ENCODE measurements around the gene PAM. TPM values are rescaled to one million over a fixed set of nuclear protein-coding genes. Genes with fewer than 3 reads are reported as not detected.

PAM gene
- total RNA-seq, result 859 TPM
- long read RNA-seq, full-length matches to known transcripts, result 1,078 of 1,904 reads
- long read RNA-seq, partial matches to known transcripts, result 457 of 1,904 reads
- long read RNA-seq, other reads (novel, unspliced or antisense), result 369 of 1,904 reads

DNA sequence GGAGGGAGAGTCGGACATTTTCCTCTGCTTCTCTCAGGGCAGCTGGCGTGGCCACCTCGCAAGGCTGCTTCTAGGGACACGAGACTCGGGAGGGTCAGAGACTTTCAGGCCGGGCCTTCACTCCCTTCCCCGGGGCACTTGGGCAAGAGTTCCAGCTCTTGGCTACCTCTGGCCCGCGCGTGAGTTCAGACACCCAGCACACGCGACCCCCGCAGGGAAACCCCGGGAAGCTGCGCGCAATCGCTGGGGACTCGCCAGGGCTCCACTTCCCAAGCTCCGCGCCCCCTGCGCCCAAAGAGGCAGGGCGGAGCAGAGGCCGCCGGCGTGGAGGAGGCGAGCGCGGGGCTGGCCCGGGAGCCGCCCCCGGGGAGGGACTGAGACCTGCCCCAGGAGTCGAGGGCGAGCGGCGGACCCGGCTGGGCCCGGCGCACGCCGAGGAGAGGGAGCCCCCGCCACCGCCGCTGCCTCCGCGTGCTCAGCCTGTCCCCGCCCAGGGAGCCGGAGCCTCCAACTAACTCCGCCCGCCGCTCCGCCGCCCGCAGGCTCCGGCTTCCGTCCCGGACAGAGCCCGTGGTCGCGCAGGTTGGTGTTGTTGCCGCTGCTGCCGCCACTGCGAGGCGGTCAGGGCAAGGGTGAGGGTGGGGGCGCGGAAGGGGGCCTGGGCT is at the start of gene PAM:
Gene PAM, plus strand, starts transcription at position 539 of the 665 bp plus-strand sequence. CDS start 110,891 bp downstream, outside the sequence.
- peak; percentile 96 for ATAC-seq (ENCODE audit: poor library complexity)
- intact Hi-C loops (cut with DNase I), result no loop called here
- peak; percentile 88 for DNase-seq

DNA sequence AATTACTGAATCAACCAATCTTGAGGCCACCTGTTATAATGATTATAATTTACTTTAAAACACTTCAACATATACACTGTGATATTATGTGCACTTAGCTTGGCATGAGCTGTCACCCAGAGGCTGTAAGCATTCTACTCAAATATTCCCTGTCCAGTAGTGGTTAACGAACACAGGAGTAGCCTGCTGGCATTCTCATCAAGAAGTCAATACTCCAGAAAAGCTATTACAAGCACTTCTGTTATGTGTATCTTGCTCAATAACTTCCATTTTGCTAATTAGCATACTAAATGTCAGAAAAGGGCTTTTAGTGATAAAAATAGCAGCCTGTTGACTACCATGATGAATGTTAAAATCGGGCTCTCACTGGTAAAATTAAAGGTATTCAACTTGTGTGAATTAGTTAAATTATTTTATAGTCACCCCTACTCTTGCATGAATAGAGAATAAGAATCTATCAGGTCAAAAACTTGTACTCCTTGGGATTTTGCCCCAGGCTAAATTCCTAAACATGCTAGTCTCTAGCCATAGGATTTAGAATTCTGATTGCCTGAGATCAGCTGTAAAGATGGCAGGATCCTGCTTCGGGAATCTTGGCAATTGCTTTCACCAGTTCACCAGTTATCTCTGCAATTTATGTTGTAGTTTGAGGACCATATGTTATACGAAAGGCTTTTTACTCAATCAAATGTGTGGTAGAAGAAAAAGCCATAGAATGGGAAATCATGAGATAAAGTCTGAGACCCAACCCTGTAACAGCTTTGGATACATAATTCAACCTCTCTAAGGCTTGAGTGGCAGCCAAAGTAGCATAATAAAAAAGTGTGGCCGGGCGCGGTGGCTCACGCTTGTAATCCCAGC is 43.4 kb upstream of the PAM start:
- DNase-seq (no peak), ATAC-seq (ENCODE audit: poor library complexity) (no peak)
- intact Hi-C loops (cut with DNase I), result no loop called here

DNA sequence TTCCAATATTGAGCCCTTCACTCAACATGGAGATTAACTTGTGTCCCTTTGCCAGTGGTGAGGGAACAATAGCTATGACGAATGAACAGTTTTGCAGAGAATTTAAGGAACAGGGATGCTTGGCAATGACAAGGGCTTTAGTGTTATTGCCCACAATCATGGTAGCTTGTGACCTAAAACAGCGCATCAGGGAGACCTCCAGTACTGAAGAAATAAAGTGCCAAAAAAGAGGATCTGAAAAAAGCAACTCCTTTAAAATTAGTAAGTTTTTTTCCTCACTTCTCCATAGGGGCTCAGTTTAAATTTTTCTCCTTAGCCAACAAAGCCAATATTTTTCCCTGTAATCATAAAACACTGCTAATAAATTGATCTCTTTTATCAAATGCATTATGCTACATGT is 41.8 kb upstream of the PAM start:
- intact Hi-C loops (cut with DNase I), result no loop called here

DNA sequence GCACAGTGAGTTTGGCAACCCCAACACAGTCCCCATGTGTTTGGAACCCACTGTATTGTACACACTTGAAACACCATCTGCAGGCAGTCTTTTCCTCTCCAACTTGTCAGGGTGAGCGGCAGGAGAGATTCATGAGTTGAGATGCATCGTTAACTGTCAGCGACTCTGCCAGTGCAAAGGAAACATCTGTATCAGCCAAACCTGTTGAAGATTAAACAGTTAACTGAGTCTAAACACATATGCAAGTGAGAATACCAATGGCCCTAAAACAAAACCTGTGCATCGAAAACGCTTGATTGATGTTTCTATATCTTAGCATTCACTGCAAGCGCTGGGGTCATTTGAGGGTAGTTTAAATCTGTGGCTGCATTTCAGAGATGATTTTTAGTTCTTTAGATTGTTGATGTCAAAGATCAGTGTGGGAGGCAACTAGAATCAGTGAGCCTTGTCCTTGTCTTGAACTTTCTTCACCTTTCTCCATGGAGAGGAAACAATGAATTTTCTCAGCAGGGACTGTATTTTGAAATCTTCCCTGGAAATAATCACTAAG is 41.3 kb upstream of the PAM start:
- no peak for ATAC-seq (ENCODE audit: poor library complexity)
- intact Hi-C loops (cut with DNase I), result no loop called here
- DNase-seq, result no peak

More for the DNA sequence above, 41.8 kb upstream of the PAM start:
- DNase-seq, result no peak
- ATAC-seq (ENCODE audit: poor library complexity), result no peak

DNA sequence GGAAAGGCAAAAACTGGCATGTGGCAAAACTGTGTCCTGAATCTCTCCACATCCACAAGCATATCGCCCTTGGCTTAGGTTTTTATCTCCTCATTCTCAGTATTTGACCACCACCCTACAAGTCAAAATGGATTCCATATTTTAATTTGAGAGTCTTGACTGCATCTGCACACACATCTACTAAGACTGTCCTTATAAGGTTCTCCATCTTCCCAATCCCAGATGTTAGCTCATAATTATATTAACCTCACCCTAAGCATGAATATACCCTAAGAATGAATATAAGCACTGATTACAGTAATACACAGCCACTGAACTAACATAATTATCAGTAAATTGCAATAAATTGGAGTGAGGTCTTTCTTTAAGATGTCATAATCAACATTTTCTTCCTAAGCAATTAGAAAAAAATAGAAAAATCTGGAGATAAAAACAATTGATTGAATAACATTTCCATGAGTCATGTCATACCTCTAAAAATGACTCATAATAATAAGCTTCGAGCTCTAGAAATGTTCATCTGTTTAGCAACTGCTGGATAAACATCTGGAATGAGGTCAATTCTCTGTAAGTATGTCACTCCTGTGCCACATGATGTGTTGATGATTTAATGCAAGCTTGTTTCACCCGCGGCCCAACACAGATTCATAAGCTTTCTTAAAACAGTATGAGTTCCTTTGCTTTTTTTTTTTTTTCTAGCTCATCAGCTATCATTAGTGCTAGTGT is 39.9 kb upstream of the PAM start:
- intact Hi-C loops (cut with DNase I), result no loop called here
- ATAC-seq (ENCODE audit: poor library complexity) (no peak), DNase-seq (no peak)

DNA sequence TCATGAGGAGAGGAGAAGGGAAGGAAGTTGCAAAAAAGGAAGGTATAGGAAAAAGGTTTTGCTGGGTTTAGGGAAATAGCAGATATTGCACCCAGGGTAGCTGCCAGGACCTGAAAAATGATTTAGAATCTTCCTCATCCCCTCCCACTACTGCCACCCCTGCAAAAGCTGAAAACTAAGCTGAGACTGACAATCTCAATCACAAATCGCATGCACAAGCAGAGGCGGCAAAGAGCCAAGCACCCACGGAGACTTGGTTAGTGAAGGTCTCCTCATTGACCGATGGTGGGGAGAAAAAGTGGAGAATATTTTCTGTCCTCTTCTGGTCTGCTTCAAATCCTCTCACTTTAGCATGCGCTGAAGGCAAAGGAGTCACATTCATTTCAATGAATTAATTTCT is 39.1 kb upstream of the PAM start:
- no peak for DNase-seq
- intact Hi-C loops (cut with DNase I), result no loop called here
- no peak for ATAC-seq (ENCODE audit: poor library complexity)

DNA sequence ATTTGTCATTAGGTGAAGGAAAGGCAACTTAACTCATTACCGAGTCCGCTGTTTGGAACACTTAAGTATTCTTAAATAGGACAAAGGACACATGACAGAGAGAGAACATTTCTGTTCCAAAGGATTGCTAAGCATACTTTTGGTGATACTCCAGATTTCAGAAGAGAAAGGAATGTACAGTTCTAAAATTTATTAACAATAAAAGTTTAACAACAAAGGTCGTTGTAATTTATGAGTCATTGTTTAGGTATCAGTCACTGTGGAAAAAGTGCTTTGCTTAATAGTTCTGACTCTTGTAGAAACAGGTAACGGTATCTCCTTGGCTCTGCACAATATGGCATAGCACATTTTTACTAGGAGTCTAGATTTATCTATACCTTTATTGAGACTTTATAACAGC is 36.3 kb upstream of the PAM start:
- intact Hi-C loops (cut with DNase I), result no loop called here
- DNase-seq, result no peak
- no peak for ATAC-seq (ENCODE audit: poor library complexity)

DNA sequence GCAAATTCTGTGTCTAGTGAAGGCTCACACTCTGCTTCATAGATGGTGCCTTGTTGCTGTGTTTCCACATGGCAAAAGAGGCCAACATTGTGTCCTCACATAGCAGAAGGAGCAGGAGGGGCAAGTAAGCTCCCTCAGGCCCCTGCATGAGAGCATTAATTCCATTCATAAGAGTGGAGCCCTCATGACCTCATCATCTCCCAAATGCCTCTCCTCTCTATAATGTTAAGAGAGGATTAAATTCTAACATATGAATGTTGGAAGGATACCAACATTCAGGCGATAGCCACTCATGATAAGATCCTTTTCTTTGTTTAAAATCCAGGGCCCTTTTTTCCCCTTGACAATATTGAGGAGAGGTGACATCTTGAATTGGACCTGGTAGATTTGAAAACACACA is 35.2 kb upstream of the PAM start:
- ATAC-seq (ENCODE audit: poor library complexity), result no peak
- DNase-seq, result no peak
- intact Hi-C loops (cut with DNase I), result no loop called here

DNA sequence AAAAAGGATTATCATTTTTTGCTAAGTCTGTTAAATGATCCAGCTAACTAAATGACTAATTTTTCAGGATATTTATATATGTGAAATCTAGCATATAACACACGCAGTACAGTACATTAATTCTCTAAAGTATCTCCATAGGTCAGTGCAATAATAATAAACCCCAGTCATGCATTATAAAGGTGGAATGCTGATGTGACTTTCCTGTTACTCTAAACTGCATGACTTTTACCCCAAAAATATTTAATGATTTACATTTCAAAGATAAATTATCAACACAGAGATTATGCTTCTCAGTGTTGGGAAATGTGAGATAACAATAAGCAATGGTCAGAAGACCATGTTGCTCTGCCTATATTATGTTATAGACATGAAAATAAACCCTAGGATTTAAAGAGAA is 34.1 kb upstream of the PAM start:
- no peak for DNase-seq
- intact Hi-C loops (cut with DNase I), result no loop called here
- ATAC-seq (ENCODE audit: poor library complexity), result no peak

DNA sequence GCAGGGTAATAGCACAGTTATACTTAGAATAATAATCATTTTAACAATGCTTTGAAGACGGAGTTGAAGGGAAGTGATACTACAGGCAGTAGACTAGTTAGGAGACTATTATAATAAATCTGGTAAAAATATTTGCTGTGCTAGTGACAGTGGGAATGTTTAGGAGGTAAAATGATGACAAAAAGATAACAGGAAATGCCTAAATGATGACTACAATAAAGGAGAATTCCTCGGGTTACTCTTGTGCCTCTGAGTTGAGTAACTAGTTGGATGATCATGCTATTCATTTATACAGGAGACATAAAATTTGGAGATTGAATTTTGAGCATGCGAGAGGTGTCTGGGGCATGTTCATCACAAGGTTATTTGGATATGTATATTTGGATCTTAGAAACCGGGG is 32.2 kb upstream of the PAM start:
- ATAC-seq (ENCODE audit: poor library complexity) (no peak), DNase-seq (no peak)
- intact Hi-C loops (cut with DNase I), result no loop called here

DNA sequence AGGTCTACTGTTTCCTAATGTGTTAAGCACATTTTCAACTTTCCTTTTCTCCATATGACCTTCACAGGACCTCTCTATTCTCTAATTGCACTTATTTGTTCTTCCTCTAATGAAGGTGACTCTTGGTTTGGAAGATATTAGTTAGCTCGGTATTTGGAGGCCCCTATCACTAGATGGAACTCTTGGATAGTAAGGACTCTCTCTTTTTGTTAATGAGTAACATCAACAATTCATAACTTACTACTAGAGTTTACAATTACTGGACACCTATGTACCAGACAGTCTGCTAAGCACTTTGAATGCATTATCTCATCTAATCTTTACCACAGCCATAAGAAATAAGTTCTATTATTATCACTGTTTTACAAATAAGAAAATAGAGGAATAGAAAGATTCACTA is 23.4 kb upstream of the PAM start:
- intact Hi-C loops (cut with DNase I), result no loop called here
- DNase-seq, result no peak
- ATAC-seq (ENCODE audit: poor library complexity), result no peak

DNA sequence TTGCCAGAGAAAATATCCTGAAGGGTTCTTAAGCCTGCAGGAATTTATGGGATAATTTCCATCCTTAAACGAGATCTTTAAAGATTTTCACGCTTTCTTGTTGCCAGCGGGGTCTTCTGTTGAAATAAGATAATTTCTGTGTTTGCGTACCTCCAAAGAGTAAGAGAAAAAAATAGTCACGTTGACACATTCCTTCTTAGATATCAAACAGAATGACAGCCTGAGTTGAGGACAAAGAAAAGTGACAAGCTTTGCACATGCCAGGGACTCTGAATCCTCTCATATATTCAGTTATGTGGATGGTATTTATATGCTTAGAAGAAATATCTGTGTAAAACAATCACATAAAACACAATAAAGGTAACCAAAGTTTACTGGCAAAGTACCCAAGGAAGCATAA is 21.6 kb upstream of the PAM start:
- DNase-seq (no peak), ATAC-seq (ENCODE audit: poor library complexity) (no peak)
- intact Hi-C loops (cut with DNase I), result no loop called here

DNA sequence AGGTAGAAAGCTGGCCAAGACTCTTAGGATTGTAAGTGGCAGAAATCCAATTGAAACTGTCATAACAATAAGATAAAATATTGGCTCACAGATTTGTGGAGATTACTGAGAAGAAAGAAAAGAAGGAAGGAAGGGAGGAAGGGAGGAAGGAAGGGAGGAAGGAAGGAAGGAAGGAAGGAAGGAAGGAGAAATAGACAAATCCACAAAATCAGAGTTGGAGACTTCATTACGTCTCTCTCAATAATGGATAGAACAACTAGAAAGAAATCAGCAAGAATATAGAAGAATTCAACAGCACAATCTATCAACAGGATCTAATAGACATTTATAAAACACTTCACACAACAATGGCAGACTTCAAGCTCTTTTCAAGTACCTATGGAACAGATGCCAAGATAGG is 17.9 kb upstream of the PAM start:
- no peak for DNase-seq
- no peak for ATAC-seq (ENCODE audit: poor library complexity)
- intact Hi-C loops (cut with DNase I), result no loop called here

DNA sequence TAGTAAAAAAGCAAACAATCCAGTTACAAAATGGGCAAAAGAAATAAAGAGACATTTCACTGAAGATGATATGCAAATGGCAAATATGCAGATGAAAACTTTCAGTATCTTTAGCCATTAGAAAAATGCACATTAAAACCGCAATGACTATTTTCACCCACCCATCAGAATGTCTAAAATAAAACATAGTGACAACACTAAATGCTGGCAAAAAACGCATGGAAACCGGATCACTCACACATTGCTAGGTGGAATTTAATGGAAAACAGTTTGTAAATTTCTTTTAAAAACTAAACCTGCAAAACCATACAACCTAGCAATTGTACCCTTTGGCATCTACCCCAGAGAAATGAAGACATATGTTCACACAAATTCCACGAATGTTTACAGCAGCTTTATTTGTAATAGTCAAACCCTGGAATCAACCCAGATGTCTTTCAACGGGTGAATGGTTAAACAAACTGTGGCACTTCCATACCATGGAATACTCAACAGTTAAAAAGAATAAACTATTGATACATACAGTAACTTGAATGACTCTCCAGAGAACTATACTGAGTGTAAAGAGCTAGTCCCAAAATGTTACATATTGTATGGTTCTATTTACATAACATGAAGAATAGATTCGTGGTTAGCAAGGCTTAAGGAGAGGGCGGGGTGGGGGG is 17.2 kb upstream of the PAM start:
- ATAC-seq (ENCODE audit: poor library complexity) (no peak), DNase-seq (no peak)
- intact Hi-C loops (cut with DNase I), result no loop called here

DNA sequence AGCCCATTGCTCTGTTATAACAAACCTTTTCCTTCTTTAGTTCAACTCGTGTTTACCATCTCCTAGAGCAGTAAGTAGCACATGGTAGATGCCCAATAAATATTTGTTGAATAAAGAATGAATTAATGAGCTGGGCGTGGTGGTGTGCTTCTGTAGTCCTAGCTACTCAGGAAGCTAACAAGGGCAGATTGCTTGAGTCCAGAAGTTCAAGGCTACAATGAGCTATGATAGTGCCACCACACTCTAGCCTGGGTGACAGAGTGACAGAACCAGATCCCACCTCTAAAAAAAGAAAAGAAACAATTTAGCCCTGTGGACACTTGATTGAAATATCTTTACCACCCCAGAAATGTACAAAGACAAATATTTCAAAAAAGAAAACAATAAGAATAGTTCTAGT is 14.6 kb upstream of the PAM start:
- intact Hi-C loops (cut with DNase I), result no loop called here
- ATAC-seq (ENCODE audit: poor library complexity), result no peak
- no peak for DNase-seq

DNA sequence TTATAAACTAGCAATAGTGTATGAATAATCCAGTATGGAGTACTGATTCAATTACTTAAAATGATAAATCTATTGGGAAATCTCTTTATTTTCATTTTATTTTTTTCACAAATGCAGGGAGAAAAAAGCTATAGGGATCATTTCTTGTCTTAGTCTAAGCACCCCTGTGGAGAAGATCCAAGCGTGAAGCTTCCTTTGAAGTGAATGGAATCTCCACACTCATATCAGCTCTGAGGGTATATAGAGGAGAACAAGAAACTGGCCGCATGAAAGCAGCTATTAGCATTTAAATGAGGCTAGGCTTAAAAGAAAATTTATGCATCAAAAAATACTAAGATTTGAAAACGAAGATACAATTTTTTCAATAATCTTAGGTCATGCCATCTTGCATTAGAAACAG is 12.9 kb upstream of the PAM start:
- no peak for DNase-seq
- no peak for ATAC-seq (ENCODE audit: poor library complexity)
- intact Hi-C loops (cut with DNase I), result no loop called here

DNA sequence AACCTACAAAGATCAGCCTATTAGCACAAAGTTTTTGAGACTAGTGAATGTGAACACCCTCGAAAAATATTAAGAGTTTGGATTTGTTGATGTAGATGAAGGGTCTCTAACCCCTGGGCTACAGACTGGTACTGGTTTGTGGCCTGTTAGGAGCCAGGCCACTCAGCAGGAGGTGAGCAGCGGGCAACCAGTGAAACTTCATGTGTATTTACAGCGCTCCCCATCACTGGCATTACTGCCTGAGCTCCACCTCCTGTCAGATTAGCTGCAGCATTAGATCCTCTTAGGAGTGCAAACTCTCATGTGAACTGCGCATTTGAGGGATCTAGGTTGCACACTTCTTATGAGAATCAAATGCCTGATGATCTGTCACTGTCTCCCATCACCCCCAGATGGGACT is 11.2 kb upstream of the PAM start:
- intact Hi-C loops (cut with DNase I), result no loop called here
- ATAC-seq (ENCODE audit: poor library complexity) (no peak), DNase-seq (no peak)

DNA sequence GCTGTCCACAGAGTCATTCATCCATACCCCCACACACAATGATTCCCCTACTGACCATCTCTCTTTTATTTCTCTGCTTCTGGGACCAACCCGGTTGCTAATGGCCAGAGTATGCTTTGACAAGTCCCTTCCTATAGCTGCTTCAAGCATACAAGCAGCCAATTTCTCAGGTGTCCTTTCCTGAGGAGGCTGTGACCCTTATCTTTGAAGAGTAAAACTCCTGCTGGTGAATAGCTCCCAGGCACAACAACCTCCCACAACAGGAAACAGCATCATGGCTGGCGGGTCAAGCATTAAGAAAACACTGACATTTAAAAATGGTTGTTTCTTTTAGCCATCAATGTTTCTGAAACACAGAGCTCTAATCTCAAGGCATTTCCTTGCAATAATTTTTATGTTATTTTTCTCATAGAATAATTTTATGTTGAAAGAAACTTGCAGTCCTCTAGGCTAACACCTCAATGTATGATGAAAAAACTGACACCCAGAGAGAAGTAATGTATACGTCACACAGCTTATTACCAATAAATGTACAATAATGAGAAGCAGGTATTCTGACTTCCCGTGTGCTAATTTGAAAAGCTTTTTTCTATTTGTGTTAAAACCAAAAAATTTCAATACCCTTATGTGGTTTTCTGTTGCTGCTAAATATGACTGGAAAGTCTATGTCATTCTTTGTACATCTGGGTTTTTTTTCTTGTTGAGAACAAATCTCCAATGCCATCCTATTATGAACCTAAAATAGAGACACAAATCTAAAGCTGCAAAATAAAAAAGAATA is 7.5 kb upstream of the PAM start:
- no peak for DNase-seq
- ATAC-seq (ENCODE audit: poor library complexity), result no peak
- intact Hi-C loops (cut with DNase I), result no loop called here

Data from Right ventricle myocardium superior (tissue), 1 donor.